ENCODE results near the gene CD52.

Gene CD52

GRCh38 chr1:26335774-26336476 lies 18.2 kb downstream of the CD52 start:
- DNase-seq = peak; percentile 39

DNA sequence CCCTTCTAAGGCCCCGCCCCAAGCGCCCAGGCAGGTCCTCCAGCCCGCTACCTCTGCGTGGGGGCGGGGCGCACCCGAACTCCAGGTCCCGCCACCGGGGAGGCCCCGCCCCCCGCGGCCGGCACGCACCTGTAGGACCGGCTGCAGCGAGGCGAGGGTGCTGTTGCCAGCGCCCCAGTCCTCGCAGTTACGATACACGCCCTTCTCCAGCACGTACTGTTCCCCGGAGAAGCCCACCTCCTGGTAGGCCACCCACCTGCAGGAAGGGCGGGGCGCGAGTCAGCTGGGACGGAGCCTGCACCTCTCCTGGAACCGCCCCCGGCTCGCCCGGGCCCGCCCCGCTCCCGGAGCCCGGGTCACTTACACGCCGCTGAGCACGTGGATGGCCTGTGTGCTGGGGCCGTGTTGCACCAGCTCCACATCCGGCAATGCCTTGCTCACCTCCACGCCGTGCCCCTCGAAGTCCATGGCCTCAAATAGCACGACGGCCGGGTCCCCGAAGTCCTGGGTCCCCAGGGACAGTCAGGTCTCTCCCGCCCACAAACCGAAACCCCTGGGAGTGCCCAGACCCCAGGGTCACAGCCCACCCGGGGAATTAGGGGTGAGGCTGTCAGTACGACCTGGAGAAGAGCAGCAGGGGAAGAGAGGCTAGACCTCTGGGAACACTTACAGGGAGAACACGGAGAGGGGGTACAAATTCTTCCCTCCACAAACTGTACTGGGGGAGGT lies 18.9 kb downstream of the CD52 start:
- DNase-seq = peak; percentile 92

- DNase-seq = no peak
Measured at GRCh38 chr1:26337206-26337535, 19.4 kb downstream of the CD52 start.

- DNase-seq = no peak
Measured at GRCh38 chr1:26337625-26338024, 19.9 kb downstream of the CD52 start.

GRCh38 chr1:26338670-26339069 lies 20.9 kb downstream of the CD52 start:
- DNase-seq = no peak

- no peak for DNase-seq
Measured at GRCh38 chr1:26340047-26340481, 22.3 kb downstream of the CD52 start.

DNA sequence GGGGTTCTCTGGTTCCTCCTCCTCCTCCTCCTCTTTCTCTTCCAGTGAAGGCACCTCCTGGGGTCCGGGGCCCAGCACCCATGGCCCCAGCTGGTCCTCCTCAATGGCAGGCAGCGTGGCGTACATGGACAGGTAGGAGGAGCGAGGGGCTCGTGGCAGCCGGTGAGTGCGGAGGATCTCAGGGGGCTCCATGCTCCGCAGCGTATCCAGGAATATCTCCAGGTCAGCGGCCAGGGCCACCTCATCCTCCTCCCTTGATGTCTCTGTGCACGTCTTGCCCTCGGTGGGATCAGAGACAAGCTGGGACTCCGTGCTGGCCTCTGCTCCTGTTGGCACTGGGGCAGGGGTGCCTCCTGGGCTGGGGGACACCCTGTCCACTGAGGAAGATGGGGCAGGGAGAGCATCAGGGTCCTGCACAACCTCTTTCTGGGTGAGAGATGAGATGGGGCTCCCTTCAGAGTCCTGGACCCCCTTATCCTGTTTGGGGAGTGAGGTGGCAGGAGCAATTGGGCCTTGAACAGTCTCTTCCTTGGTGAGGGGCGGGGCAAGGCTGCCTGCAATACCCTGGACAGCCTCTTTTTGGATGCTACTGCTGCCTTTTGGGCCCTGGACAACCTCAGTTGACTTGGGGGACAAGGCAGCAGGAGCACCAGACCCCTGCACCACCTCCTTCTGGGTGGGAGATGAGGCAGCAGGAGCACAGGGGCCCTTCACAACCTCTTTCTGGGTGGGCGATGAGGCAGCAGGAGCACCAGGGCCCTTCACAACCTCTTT lies 26.6 kb downstream of the CD52 start:
- DNase-seq = no peak

DNA sequence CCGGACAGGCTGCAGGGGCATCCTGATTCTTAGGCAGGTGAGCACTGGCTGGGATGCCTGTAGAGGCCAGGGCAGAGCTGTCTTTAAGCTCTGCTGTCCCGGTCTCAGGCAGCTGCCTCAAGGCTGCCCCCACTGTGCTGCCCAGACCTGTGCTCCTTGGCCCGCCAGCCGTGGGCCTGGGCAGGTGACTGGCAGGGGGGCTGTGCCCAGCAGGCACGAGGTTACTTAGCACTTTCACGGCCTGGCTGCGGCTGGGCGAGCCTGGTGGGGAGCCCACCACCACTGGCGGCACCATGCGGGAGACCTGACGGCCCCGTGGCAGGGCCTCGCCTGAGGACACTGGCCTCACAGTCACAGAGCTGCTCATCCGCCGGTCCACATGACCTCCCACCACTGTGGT lies 28.0 kb downstream of the CD52 start:
- no peak for DNase-seq

GRCh38 chr1:26346274-26347033 lies 28.7 kb downstream of the CD52 start:
- DNase-seq = no peak

GRCh38 chr1:26349188-26349876 lies 31.6 kb downstream of the CD52 start:
- no peak for DNase-seq

DNA sequence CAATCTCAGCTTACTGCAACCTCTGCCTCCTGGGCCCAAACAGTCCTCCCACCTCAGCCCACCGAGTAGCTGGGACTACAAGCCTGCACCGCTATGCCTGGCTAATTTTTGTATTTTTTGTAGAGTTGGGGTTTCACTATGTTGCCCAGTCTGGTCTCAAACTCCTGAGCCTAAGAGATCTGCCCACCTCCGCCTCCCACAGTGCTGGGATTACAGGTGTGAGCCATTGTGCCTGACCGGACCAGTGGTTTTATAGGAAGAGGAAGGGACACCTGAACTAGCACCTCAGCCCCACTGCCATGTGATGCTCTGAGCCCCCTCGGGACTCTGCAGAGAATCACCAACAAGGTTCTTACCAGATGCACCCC lies 32.1 kb downstream of the CD52 start:
- no peak for DNase-seq

DNA sequence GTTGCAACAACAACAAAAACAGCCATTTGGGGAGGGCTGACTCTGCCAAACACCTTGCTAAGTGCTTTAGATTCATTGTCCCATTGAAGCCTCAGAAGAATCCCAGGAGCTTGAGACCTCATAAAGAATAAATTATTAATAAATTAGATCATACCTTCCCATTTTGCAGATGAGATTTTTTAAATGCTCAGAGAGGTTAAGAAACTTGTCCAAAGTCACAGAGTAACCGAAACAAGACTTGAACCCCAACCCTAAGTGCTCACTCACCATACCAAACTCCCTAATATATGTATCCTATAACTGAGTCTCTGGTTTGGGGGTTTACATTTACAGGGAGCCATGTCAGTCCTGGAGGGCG lies 32.6 kb downstream of the CD52 start:
- DNase-seq = no peak

DNA sequence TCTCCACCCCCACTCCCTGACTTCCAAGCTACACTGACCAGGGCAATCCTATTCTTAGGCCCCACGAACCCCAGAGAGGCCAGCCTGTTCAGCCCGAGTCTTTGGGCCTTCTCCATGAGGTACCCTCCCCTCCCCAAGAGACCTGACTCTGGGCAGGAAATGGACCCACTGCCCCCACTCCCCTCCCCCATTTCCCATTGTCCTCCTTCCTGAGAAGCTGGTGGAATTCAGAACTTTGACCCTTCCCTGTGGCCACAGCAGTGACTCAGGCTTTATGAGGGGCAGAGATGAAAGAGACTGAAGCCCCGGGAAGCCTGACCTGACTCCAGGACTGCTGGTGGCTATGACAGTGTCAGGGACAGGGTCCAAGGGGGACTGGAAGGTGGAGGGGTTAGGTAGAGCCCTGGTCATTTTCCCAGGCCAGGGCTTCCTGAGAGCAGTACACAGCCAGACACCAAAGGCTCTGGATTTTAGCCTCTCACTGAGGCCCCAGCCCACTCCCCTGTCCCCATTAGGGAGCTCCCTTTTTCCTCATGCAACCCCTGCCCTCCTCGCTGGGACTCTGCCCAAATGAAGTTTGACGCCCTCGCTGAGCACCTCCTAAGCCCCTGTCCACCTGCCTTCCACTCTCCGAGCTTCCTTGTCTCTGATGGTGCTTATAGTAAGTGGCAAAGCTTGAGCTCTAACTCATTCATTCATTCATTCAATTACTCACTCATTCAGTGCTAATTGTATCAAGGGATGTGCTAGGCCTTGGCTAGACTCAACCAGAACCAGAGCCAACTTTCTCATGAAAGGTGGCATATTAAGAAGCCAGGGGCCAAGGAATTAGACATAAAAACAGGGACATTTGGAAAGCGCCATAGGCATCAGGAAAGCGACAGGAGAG lies 33.2 kb downstream of the CD52 start:
- DNase-seq = no peak

GRCh38 chr1:26351590-26352337 lies 34.0 kb downstream of the CD52 start:
- no peak for DNase-seq

- DNase-seq = no peak
Measured at GRCh38 chr1:26352338-26352679, 34.6 kb downstream of the CD52 start.

DNA sequence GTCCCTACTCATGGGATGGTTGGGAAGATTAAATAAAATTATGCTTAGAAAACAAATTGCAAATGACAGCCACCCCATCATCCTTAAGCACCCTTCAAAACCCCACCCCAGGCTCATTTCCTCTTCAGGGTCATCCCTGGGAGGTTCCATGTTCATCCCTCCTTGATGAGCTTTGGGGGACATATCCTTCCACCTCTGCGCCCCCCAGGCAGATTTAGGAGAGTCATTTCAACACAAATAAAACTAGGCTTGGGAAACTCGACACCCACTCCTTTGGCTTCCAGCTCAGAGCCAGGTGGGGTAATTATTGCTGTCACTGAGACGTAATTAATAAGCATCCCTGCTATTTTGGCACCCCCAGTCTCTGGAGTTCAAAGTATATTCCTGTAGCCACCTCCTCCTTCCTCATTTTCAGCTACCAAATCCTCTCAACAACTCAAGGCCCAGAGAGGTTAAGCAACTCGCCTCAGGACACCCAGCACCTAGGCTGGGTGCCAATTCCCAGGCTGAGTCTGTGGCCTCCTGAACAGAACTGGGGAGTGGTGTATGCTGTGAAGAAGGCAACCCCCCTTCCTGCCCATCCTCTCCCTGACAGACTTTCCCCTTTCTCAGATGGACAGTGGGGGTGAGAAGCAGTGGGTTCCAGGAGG lies 35.6 kb downstream of the CD52 start:
- no peak for DNase-seq

- DNase-seq = no peak
Measured at GRCh38 chr1:26353976-26354820, 36.4 kb downstream of the CD52 start, which contains the start of gene CRYBG2. TSS of gene CRYBG2 (minus strand) at chr1:26354130. CDS start at chr1:26346657, 7,473 bp downstream.

- DNase-seq = no peak
Measured at GRCh38 chr1:26354972-26355371, 37.2 kb downstream of the CD52 start.

DNA sequence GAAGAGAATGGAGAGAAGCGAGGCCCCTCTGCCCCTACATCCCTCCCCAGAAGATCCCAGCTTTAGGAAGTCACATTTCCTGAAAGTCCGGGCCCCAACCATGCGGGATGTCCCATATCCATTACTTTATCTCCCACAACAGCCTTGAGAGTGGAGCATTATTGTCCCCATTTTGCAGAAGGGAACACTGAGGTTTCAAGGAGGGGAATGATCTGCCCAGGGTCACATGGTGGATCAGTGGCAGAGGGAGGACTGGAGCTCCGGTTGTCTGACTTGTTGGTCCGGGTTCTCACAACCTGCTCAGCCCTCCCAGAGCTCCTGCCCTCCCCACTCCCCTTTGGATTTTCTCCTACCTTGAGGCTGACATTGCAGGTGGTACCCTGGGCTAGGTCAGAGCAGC lies 38.3 kb downstream of the CD52 start:
- no peak for DNase-seq
